HG03354 (cell line): ENCODE results near the gene FICD.
"Not testable (repeated sequence)": the region's sequence is repeated elsewhere in the genome, so short reads cannot be mapped to it uniquely, and the experiment has no call there.

Experiments used
- ATAC-seq: cut with Tn5 transposase; IDR thresholded peaks from one replicate; pipeline ENCODE4 v1.9.1; 2021; ENCODE audit warnings: mild to moderate bottlenecking; ENCODE audit not compliant: unreplicated experiment, poor library complexity, severe bottlenecking

FICD gene

DNA sequence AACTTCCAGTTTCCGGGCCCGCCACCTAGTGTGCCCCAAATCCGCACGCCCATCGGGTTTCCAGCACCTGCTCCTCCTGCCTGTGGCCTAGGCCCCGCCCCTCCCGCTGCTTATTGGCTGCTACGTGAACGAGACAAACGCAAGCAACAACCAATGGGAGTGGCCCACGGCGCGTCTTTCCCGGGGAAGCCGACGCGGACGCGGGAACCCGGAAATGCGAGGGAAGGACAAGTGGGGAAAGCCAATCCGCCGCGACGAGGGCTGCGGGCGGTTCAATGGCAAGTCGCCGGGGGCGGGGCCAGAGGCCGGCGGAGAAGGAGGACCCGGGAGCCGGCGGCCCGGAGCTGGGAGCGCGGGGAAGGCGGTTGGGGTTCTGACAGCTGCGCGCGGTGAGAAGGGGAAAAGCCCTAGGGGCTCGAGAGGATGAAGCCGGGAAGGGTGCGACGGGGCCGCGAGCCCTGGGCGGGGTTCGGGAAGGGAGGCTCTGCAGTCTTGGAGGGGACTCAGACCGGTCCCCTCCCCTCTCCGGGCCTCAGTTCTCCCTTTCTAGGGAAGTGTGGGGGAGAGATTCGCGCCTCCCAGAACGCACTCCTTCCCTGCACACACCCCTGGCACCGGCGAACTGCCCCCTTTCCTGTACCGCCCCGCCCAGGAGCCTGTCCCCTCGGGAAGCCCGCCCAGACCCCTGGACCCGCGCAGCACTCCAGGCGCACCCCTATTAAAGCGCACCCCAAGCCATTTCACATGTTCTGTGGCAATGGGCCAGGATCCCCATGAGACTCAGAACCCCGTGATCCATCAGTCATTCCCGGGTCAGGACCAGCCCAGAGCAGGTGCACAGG is at the start of gene FICD:
Gene FICD, plus strand, starts transcription at position 305 of the 842 bp plus-strand sequence. CDS start 1,696 bp downstream, outside the sequence.
- peak; percentile 83 for ATAC-seq

DNA sequence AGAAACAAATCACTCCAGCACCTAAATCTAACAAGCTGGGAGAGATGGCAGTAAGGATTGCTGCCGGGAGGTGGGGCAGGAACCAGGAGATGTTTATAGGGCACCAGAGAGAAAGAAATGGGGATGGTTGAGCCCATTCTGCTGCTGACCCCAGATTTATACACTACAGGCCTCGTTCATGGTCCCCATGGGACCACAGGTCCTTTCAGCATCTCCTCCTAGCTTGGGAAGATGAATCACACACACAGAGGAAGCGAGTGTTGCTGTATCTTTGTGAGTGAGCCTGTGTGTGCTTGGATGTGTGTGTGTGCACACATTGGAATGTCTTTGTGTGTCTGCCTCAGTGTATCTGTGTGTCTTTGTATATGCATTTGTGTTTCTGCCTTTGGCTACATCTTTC is 49.7 kb upstream of the FICD start:
- ATAC-seq = no peak

DNA sequence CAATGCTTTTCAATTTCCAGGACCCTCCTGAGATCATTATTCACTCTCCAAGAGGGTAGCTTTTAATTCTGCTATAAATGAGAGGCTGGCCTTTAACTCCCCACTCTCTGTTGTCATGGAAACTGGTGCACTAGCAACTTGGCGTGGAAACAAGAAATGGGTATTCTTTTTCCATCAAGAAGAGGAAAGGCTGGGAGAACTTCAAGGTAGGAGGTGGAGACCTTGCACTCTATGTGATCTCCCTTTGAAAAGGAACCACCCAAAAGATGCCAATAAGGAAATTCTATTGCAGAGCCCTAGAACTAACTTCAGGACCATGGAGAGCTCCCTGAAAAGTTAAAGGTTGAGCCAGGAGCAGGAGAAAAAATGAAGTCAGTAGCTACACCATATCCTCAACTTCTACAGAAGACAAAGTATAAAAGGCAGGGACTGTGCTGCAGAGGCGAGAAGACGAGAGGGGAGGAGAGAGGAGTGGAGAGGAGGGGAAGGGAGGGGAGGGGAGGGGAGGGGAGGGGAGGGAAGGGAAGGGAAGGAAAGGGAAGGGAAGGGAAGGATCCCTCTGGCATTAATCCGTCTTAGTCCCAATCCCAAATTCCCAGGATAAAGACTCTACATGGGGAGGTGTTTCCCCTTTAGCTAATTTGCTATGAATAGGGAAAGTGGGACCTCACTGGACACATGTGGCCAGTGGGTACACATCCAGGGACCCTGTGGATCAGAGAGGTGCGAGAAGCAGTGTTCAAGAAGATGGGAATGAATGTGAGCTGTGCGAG is 46.7 kb upstream of the FICD start:
- no peak for ATAC-seq

DNA sequence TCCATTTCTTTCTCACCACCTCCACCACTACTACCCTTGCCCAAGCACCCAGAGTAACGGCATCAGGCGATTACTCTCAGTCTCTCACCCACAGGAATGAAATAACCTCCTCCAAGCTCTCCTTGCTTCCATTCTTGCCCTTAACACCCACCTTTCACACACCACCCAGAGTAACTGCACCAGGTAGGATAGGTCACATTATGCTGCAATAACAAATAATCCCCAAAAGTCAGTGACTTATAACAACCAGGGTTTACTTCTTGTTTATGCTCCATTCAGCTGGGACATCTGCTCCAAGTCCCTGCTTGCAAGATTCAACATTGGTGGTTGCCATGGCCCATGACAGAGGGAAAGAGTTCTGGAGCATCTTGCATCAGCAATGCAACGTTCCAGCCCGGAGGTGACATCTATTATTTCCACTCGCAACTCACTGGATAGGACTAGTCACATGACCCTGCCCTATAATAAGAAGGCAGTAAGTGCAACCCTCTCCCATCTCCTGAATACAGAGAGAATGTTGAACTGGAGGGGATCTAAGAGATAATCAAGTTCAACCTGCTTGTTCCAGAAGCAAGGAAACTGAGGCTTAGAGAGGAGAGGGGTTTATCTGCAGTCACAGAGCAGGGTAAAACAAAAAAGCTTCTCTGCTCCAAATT is 41.5 kb upstream of the FICD start:
- no peak for ATAC-seq

DNA sequence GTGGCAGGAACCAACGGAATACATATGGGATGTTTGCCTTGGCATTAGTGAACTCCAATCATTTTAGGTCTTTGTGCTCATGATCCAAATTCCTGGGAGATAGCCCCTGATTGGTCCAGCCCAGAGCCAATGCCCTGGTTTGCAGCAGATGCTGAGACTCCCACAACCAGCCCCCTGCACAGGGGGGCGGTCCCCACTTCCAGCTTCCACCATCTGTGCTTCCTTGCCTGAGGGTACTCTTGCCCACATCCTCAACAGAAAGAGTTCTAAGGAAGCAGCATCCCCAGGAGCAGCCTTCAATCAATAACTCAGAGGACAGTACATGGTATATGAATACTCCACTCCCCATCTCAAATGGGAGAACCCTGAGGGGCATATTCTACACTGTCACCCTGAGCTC is 39.7 kb upstream of the FICD start:
- ATAC-seq = no peak

DNA sequence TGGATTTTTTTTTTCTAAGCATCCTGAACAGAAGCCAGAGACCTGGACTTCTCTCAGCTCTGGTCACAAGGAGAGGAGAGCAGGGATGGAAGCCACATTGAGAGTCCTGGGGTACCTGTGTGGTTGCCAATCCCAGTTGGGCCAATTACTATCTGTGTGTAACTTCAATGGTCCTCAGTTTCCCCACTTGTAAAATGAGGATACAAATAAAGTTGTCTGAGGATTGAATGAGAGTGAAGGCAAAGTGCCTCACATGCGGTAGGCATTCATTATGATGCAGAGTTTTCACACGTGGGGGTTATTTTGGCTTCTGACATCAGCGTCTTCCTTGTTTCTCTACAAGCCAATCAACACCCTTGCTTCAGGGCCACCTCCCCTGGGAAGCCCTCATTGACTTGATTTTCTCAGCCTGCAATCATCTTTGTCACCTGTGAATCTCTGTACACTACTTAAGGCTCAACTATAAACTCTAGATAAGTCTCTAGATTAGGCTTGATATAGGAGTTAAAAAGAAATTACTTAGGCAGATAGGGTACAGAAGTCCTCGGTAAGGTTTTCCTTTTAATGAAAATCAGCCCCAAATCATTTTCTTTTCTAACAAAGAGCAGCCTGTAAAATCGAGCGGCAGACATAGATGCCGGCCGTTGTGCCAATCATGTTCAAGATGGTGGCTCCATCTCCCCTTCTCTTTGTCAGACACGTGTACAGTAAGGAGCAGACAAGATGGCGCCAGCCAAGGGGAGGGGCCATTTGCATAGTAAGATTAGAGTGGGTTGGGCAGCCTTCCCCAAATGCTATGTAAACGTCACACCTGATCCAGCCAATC is 37.8 kb upstream of the FICD start:
- ATAC-seq = no peak

DNA sequence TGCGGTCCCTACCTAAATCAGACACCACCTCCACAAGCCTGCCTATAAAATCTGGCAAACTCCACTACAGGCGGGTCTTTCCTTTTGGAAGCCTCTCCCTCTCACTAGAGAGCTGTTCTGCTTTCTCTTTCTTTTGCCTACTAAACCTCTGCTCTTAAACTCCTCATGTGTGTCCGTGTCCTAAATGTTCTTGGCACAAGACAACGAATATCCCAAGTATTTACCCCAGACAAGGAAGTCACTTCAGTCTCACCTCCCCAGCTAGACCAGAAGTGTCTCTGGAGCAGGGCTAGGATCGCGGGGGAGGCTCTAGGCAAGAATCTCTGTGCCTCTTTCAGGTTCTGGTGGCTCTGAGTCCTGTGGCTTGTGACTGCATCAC is 37.2 kb upstream of the FICD start:
- ATAC-seq = no peak

DNA sequence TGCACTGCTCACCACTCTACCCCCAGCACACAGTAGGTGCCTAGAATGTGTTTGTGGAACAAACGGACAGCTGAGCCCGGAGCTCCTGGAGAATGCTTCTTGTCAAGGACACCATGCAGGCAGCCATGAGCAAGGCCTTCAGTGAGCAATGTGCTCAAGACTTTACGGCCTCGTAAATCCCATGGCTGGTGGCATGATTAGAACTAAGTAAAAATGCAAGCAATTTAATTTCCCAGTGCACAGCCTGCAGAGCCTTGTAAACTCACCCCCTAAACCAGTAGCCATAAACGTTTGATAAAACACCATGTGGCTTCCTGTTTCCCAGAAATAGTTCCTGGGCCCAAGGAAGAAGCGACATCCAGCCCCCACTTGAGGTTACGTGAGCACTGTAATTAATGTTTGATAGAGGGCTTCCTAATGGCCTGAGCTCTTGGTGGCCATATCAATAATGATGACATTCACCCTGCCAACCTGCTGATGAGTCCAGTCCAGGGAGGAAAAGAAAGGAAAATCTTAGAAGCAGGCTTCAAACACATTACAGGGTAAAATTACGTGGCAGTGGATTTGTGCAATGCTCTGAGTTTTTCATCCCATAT is 36.4 kb upstream of the FICD start:
- no peak for ATAC-seq

DNA sequence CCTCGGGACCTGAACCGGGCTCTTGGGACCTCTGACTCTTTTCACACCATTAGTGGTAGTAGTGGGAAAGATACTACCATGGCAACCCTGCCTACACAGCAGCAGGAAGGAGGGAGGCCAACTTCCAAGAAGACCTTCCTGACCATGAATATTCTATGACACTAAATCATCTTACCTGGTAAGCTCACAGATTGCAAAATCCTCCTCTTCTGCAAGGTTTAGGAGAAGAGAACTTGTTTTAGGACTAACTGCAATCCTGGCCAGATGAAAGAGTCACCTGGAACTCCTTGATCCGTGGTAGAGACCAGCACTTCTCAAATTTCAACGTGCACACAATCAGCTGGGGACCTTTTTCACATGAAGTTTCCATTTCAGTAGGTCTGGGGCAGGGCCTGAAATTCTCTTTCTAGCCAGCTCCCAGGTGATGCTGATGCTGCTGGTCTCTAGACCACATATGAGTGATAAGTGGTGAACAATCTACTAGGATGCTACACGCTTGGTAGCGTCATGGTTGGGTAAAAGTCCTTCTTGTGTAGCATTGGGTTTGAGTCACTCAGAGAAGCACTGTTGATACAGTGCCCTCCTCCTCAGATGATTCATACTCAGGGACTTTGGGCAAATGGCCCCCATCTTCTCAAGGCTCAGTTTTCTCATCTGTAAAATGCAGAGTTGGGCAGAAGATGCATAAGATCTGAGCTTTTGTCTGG is 35.6 kb upstream of the FICD start:
- ATAC-seq = no peak

DNA sequence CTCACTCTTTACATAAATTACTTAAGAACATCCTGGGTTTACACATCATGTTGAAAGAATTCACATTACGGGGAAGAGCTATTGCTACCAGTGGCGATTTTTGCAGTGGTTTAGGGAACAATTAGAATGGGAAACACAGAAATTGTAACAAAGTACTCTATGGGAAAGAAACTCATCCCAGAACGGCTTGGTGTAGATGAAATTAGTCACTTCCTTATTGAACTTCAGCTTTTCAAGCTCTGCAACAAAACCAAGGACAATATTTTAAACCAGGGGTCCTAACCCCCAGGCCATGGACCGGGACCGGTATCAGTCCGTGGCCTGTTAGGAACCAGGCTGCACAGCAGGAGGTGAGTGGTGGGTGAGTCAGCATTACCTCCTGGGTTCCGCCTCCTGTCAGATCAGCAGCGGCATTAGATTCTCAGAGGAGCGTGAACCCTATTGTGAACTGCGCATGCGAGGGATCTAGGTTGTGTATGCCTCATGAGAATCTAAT is 32.3 kb upstream of the FICD start:
- no peak for ATAC-seq

DNA sequence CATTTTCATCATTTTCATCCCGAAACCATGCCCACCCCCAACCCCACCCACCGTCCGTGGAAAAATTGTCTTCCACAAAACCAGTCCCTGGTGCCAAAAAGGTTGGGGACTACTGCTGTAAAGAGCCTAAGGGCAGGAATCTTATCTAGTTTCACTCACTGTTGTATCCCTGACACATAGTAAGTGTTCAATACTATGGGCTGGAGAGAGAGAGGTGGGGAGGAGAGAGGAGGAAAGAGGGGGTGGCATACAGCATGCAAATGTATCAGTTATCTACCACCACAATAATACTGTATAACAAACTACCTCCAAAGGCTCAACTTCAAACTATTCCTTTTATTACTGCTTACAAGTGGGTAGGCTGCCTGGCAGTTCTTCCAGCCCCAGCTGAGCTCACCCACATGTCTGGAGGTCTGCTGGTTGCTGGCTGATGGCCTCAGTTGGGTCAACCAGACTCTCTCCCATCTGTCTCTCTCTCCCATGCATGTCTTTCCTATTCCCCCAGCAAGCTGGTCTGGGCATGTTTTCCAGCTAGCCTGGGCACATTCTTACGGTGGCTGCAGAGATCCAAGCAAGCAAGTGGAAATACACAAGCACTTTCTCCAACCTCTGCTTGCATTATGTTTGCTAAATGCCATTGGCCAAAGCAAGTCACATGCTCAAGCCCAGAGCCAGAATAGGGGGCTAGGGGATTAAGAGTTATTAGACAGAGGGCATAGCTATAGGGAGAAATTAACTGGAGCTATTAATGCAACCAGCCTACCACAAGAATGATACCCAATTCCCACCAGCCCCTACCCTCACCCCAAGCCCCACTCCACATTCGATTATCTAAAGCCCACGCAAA is 31.6 kb upstream of the FICD start:
- no peak for ATAC-seq

DNA sequence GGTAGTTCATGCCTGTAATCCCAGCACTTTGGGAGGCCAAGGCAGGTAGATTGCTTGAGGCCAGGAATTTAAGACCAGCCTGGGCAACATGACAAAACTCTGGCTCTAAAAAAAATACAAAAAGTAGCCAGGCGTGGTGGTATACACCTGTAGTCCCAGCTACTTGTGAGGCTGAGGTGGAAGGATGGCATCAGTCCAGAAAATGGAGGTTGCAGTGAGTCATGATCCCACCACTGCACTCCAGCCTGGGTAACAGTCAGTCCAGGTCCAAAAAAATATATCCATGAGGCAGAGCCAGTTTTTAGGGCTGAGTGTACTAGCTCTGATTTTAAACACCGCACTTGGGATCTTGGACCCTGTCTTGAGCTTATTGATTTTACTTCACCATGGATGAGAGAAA is 30.6 kb upstream of the FICD start:
- ATAC-seq = no peak

DNA sequence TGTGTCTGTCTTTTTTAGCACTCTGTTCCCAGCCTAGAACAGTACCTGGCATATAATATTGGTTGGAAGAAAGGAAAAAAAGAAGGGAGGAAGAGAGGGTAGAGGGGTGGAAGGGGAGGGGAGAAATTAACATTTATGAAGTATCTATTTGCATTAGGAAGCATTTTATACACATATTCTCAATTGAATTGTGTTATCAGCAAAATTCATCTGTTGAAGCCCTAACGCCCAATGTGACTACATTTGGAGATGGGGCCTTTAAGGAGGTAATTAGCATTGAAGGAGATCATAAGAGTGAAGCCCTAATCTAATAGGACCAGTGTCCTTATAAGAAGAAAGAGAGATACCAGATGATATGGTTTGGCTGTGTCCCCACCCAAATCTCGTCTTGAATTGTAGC is 30.2 kb upstream of the FICD start:
- no peak for ATAC-seq

DNA sequence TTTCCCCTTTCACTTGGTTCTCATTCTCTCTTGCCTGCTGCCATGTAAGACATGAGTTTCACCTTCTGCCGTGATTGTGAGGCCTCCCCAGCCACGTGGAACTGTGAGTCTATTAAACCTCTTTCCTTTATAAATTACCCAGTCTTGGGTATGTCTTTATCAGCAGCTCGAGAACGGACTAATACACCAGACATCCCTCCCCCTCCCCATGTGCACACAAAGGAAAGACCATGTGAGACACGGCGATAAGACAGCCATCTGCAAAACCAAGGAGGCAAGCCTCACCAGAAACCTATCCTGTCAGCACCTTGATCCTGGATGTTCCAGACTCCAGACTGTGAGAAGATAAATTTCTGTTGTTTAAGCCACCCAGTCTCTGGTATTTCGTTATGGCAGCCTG is 29.7 kb upstream of the FICD start:
- not testable (repeated sequence) for ATAC-seq

DNA sequence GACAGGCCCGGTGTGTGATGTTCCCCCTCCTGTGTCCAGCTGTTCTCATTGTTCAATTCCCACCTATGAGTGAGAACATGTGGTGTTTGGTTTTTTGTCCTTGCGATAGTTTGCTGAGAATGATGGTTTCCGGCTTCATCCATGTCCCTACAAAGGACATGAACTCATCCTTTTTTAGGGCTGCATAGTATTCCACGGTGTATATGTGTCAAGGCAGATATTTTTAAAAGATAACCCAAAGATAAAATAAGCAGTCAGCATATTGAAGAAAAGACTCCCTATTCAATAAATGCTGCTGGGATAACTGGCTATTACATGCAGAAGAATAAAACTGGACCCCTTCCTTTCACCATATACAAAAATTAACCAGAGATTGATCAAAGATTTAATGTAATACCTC is 28.0 kb upstream of the FICD start:
- not testable (repeated sequence) for ATAC-seq

DNA sequence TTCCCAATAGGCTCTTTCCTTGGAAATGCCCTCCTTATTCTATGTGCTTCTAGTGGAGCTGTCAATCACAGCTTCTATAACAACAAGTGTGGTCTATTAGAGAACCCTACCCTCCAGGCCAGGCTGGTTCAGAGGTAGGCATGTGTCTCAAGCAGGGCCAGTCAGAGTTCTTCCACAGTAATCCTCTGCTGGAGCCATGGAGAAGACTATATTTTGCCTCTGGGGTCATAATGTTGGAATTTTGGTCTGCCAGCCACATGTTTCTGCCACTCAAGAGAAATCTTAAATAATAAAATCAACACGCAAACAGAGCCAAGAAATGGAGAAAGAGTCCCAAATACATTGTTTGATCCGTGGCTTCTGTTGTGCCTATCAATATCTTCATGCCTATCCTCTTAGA is 23.8 kb upstream of the FICD start:
- no peak for ATAC-seq

DNA sequence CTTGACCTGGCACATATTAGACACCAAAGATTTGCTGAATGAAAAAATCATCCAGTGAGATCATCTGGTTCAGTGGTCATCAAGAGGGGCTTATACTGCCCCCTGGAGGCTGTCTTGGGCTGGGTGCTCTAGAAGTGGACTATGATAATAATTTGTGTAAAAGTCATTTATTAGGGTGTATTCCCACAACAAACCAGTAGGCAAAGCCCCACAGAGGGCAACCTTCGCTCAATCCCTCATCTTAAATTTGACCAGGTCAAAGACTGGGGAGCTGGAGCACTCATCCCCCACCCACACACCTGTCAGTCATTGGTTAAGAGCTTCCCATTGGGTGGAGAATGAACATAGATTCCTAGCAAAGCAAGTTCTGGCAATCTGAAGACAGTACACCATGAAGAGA is 20.0 kb upstream of the FICD start:
- ATAC-seq = no peak
